ENCODE data around the gene PCNA. TPM values are rescaled to one million over a fixed set of nuclear protein-coding genes. Genes with fewer than 3 reads are reported as not detected.

PCNA gene
- total RNA-seq, 1 experiment from 2014 or later, result 273 TPM

GRCh38 chr20:5090191-5090590 is 29.6 kb downstream of the PCNA start:
- Histone ChIP-seq H3K79me2 (ENCODE audit: insufficient read depth, low read length) (no peaks in the 10 kb centered on the region), H3K4me1 (ENCODE audit: control insufficient read depth in 1 of 2, insufficient read depth in 2 of 2, low read length in 2 of 2) (no peaks in the 10 kb centered on the region), H4K20me1 (ENCODE audit: insufficient read depth) (no peaks in the 10 kb centered on the region), H3K36me3 (ENCODE audit: control insufficient read depth in 1 of 2, insufficient read depth in 2 of 2, low read length in 2 of 2) (peaks cover 0 to 5% of the 10 kb centered on the region in 2 experiments; a peak in 1 of 4 replicates), H3K9ac (ENCODE audit: low read length) (no peak overlapping the region), H3K4me2 (ENCODE audit: low read length) (no peak overlapping the region), H3K9me3 (ENCODE audit: control insufficient read depth in 1 of 2, insufficient read depth in 1 of 2, low read depth in 1 of 2, low read length in 2 of 2) (no peaks in the 10 kb centered on the region), H3K4me3 (replicated peaks in 1 of 2; ENCODE audit: low read depth in 1 of 2, low read length in 2 of 2) (no peak overlapping the region), H3K27ac (ENCODE audit: low read depth, low read length) (no peak overlapping the region), H3K27me3 (ENCODE audit: insufficient read depth, low read length) (no peaks in the 10 kb centered on the region), H3K9me2 (ENCODE audit: insufficient read depth) (no peaks in the 10 kb centered on the region), H2AFZ (ENCODE audit: low read depth, low read length, poor library complexity, severe bottlenecking) (no peak overlapping the region)
- RAD21 ChIA-PET (ENCODE audit: low non-redundant PET in 1 of 2, low total read pairs in 2 of 2, uncharacterized antibody in 2 of 2, unreplicated experiment in 2 of 2), result no interaction called here
- POLR2A ChIA-PET, result no interaction called here
- no TSS peak for BruUV-seq (replicated peaks)
- intact Hi-C loops (cut with micrococcal nuclease), result no loop called here
- CTCF ChIA-PET, result no interaction called here
- TF ChIP-seq EZH2 (IDR thresholded peaks at IDR 0.05) (no peak), FOSL1 (IDR thresholded peaks at IDR 0.05; ENCODE audit: low read depth) (no peak), REST (IDR thresholded peaks at IDR 0.05; ENCODE audit: low read depth) (no peak), ZFX (IDR thresholded peaks at IDR 0.05) (no peak), POLR2AphosphoS5 (IDR thresholded peaks at IDR 0.05; ENCODE audit: low read depth, low read length) (no peak), EZH2phosphoT487 (IDR thresholded peaks at IDR 0.05; ENCODE audit: borderline replicate concordance) (no peak), SIN3A (IDR thresholded peaks at IDR 0.05; ENCODE audit: low read depth) (no peak), POLR2A (IDR thresholded peaks at IDR 0.05; ENCODE audit: borderline replicate concordance, extremely low read depth, insufficient read depth, insufficient read length) (no peak), CEBPB (IDR thresholded peaks at IDR 0.05; ENCODE audit: low read depth) (no peak), TCF7L2 (IDR thresholded peaks at IDR 0.05; ENCODE audit: borderline replicate concordance, extremely low read depth, insufficient read depth, insufficient read length) (no peak), ELF1 (IDR thresholded peaks at IDR 0.05; ENCODE audit: borderline replicate concordance, low read depth) (no peak), ZNF274 (IDR thresholded peaks at IDR 0.05; ENCODE audit: low read depth, low read length) (no peak), YY1 (IDR thresholded peaks at IDR 0.05; ENCODE audit: extremely low read depth, insufficient replicate concordance, low read depth, low read length) (no peak), RAD21 (IDR thresholded peaks at IDR 0.05; ENCODE audit: low read depth) (no peak), SP1 (IDR thresholded peaks at IDR 0.05; ENCODE audit: low read depth) (no peak)
- TF ChIP-seq, protein P1, sequence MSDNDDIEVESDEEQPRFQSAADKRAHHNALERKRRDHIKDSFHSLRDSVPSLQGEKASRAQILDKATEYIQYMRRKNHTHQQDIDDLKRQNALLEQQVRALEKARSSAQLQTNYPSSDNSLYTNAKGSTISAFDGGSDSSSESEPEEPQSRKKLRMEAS (IDR thresholded peaks at IDR 0.05), result no peak
- TF ChIP-seq, protein P2, sequence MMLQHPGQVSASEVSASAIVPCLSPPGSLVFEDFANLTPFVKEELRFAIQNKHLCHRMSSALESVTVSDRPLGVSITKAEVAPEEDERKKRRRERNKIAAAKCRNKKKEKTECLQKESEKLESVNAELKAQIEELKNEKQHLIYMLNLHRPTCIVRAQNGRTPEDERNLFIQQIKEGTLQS (IDR thresholded peaks at IDR 0.05), result no peak
- TF ChIP-seq, protein P3, sequence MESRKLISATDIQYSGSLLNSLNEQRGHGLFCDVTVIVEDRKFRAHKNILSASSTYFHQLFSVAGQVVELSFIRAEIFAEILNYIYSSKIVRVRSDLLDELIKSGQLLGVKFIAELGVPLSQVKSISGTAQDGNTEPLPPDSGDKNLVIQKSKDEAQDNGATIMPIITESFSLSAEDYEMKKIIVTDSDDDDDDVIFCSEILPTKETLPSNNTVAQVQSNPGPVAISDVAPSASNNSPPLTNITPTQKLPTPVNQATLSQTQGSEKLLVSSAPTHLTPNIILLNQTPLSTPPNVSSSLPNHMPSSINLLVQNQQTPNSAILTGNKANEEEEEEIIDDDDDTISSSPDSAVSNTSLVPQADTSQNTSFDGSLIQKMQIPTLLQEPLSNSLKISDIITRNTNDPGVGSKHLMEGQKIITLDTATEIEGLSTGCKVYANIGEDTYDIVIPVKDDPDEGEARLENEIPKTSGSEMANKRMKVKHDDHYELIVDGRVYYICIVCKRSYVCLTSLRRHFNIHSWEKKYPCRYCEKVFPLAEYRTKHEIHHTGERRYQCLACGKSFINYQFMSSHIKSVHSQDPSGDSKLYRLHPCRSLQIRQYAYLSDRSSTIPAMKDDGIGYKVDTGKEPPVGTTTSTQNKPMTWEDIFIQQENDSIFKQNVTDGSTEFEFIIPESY (IDR thresholded peaks at IDR 0.05; ENCODE audit: extremely low read depth, insufficient replicate concordance, low read length), result no peak
- ATAC-seq (no peak), DNase-seq (ENCODE audit: low read depth, low spot score) (no peak)
